GM12878 (cell line): ENCODE measurements around the gene GPC5.

Experiments
- EZH2 ChIP-seq: IDR thresholded peaks from 2 replicates; pipeline ENCODE4 v1.6.1; 2012; ENCODE audit warnings: low read depth, mild to moderate bottlenecking, control low read depth, inconsistent platforms, low read length, borderline replicate concordance; ENCODE audit not compliant: control insufficient read depth
- FOS ChIP-seq: IDR thresholded peaks from 3 replicates; pipeline ENCODE4 v1.6.1; 2011; ENCODE audit warnings: borderline replicate concordance; ENCODE audit not compliant: insufficient read length; ENCODE audit errors: extremely low read depth
- FOXM1 ChIP-seq: IDR thresholded peaks from 2 replicates; pipeline ENCODE4 v1.6.1; 2012; ENCODE audit warnings: low read depth, mild to moderate bottlenecking, inconsistent platforms, low read length, moderate library complexity
- MYC ChIP-seq: IDR thresholded peaks from 2 replicates; pipeline ENCODE4 v1.6.1; 2011; ENCODE audit warnings: mild to moderate bottlenecking, low read length, moderate library complexity, inconsistent platforms; ENCODE audit not compliant: insufficient read depth, insufficient replicate concordance, insufficient read length, severe bottlenecking
- SMC3 ChIP-seq: IDR thresholded peaks from 2 replicates; pipeline ENCODE4 v1.6.1; 2011; ENCODE audit warnings: low read length, improper control_type of control experiment, borderline replicate concordance
- TCF12 ChIP-seq: IDR thresholded peaks from 2 replicates; pipeline ENCODE4 v1.6.1; 2011; ENCODE audit warnings: low read depth, mild to moderate bottlenecking, low read length
- TF ChIP-seq, protein P1 (sequence below), 3 experiments: IDR thresholded peaks in 2 of 3; conservative IDR thresholded peaks in 1 of 3; 2 replicates each; pipeline ENCODE4 v1.5.1; 2011; ENCODE audit warnings: low read depth in 3 of 3, low read length in 3 of 3, mild to moderate bottlenecking in 3 of 3, control low read depth in 2 of 3, moderate library complexity in 2 of 3, inconsistent platforms in 1 of 3, mixed read lengths in 1 of 3; ENCODE audit not compliant: control insufficient read depth in 2 of 3, insufficient read depth in 1 of 3; ENCODE audit errors: extremely low read depth in 1 of 3
- TF ChIP-seq, protein P2 (sequence below): fragments of 450-650 bp; IDR thresholded peaks from 2 replicates; pipeline ENCODE4 v1.6.1; 2017; ENCODE audit warnings: mild to moderate bottlenecking
- TF ChIP-seq, protein P3 (sequence below): IDR thresholded peaks from 2 replicates; pipeline ENCODE4 v1.6.1; 2012; ENCODE audit warnings: low read depth, low read length, improper control_type of control experiment

DNA sequence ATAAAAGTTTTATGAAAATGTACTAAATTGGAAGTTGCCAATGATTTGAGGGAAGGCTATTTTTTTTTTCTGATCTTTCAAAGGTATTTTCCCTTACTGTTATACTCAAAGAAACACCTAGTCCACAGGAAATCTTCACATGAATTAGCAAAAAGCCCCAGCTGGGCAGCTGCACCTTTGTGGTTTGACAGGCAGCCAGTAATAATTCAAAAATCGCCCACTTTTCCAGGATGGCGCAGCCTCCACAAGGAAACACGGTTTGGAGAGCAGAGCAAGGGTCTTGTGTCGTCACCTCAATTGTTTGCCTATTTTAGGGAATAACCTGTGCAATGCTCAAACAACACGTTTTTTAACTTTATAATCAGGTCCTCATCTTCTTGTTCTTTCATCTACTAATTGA, 1503.3 kb downstream of the GPC5 start:
- TF ChIP-seq EZH2 = no peak
- TF ChIP-seq, protein P1, sequence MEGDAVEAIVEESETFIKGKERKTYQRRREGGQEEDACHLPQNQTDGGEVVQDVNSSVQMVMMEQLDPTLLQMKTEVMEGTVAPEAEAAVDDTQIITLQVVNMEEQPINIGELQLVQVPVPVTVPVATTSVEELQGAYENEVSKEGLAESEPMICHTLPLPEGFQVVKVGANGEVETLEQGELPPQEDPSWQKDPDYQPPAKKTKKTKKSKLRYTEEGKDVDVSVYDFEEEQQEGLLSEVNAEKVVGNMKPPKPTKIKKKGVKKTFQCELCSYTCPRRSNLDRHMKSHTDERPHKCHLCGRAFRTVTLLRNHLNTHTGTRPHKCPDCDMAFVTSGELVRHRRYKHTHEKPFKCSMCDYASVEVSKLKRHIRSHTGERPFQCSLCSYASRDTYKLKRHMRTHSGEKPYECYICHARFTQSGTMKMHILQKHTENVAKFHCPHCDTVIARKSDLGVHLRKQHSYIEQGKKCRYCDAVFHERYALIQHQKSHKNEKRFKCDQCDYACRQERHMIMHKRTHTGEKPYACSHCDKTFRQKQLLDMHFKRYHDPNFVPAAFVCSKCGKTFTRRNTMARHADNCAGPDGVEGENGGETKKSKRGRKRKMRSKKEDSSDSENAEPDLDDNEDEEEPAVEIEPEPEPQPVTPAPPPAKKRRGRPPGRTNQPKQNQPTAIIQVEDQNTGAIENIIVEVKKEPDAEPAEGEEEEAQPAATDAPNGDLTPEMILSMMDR (IDR thresholded peaks at IDR 0.05 in 2 of 3, conservative IDR thresholded peaks at IDR 0.05 in 1 of 3; ENCODE audit: control insufficient read depth in 2 of 3, extremely low read depth in 1 of 3, insufficient read depth in 1 of 3, low read depth in 3 of 3, low read length in 3 of 3) = no peak
- TF ChIP-seq, protein P2, sequence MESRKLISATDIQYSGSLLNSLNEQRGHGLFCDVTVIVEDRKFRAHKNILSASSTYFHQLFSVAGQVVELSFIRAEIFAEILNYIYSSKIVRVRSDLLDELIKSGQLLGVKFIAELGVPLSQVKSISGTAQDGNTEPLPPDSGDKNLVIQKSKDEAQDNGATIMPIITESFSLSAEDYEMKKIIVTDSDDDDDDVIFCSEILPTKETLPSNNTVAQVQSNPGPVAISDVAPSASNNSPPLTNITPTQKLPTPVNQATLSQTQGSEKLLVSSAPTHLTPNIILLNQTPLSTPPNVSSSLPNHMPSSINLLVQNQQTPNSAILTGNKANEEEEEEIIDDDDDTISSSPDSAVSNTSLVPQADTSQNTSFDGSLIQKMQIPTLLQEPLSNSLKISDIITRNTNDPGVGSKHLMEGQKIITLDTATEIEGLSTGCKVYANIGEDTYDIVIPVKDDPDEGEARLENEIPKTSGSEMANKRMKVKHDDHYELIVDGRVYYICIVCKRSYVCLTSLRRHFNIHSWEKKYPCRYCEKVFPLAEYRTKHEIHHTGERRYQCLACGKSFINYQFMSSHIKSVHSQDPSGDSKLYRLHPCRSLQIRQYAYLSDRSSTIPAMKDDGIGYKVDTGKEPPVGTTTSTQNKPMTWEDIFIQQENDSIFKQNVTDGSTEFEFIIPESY = no peak
- no peak for TF ChIP-seq TCF12
- TF ChIP-seq, protein P3, sequence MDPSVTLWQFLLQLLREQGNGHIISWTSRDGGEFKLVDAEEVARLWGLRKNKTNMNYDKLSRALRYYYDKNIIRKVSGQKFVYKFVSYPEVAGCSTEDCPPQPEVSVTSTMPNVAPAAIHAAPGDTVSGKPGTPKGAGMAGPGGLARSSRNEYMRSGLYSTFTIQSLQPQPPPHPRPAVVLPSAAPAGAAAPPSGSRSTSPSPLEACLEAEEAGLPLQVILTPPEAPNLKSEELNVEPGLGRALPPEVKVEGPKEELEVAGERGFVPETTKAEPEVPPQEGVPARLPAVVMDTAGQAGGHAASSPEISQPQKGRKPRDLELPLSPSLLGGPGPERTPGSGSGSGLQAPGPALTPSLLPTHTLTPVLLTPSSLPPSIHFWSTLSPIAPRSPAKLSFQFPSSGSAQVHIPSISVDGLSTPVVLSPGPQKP = no peak
- TF ChIP-seq MYC = no peak
- TF ChIP-seq FOXM1 = no peak
- TF ChIP-seq SMC3 = no peak
- TF ChIP-seq FOS = no peak
